ENCODE results near the gene TMEM232. TPM values are rescaled to one million over a fixed set of nuclear protein-coding genes. Genes with fewer than 3 reads are reported as not detected.

Gene TMEM232
- total RNA-seq, 4 donors from 2014 or later, result 0.82 TPM; not detected in 3

GRCh38 chr5:110476164-110476563, 250.3 kb downstream of the TMEM232 start:
- in situ Hi-C loops (cut with MboI; ENCODE audit: low sequenced_read_pairs in 4 of 4) (no loop called here), intact Hi-C loops (cut with DNase I; ENCODE audit: low total_unique reads) (no loop called here)
- H3K4me3 ChIP-seq, result no peak overlapping the region
- no peaks in the 10 kb centered on the region for H3K9me3 ChIP-seq
- no peaks in the 10 kb centered on the region for H3K36me3 ChIP-seq
- no peak for ATAC-seq
- no peaks in the 10 kb centered on the region for H3K27me3 ChIP-seq
- no peak overlapping the region for H3K27ac ChIP-seq
- H3K4me1 ChIP-seq, result no peaks in the 10 kb centered on the region
- no peak for TF ChIP-seq CTCF (IDR thresholded peaks at IDR 0.05 in 4 of 5, conservative IDR thresholded peaks at IDR 0.05 in 1 of 5)
- no peak for TF ChIP-seq POLR2A (IDR thresholded peaks at IDR 0.05)
- DNase-seq, result no peak

- no peaks in the 10 kb centered on the region for H3K36me3 ChIP-seq
- H3K27me3 ChIP-seq, result no peaks in the 10 kb centered on the region
- TF ChIP-seq CTCF (IDR thresholded peaks at IDR 0.05 in 4 of 5, conservative IDR thresholded peaks at IDR 0.05 in 1 of 5) (no peak), POLR2A (IDR thresholded peaks at IDR 0.05) (no peak)
- DNase-seq (no peak), ATAC-seq (no peak)
- no peak overlapping the region for H3K4me3 ChIP-seq
- intact Hi-C loops (cut with DNase I; ENCODE audit: low total_unique reads), result no loop called here
- no peak overlapping the region for H3K27ac ChIP-seq
- H3K9me3 ChIP-seq, result no peaks in the 10 kb centered on the region
- in situ Hi-C loops (cut with MboI; ENCODE audit: low sequenced_read_pairs in 4 of 4), result no loop called here
- no peaks in the 10 kb centered on the region for H3K4me1 ChIP-seq
These were observed 250.9 kb downstream of the TMEM232 start for GRCh38 chr5:110475529-110475928.

- ATAC-seq (no peak), DNase-seq (no peak)
- intact Hi-C loops (cut with DNase I; ENCODE audit: low total_unique reads), result no loop called here
- Histone ChIP-seq H3K4me3 (no peak overlapping the region), H3K27ac (no peak overlapping the region), H3K27me3 (no peaks in the 10 kb centered on the region), H3K36me3 (no peaks in the 10 kb centered on the region), H3K9me3 (no peaks in the 10 kb centered on the region), H3K4me1 (no peaks in the 10 kb centered on the region)
- TF ChIP-seq CTCF (IDR thresholded peaks at IDR 0.05 in 4 of 5, conservative IDR thresholded peaks at IDR 0.05 in 1 of 5), result no peak
- no peak for TF ChIP-seq POLR2A (IDR thresholded peaks at IDR 0.05)
- in situ Hi-C loops (cut with MboI; ENCODE audit: low sequenced_read_pairs in 4 of 4), result no loop called here
These were observed 257.0 kb downstream of the TMEM232 start for GRCh38 chr5:110469486-110469885.

- no peak overlapping the region for H3K4me3 ChIP-seq
- H3K4me1 ChIP-seq, result no peaks in the 10 kb centered on the region
- in situ Hi-C loops (cut with MboI; ENCODE audit: low sequenced_read_pairs in 4 of 4) (no loop called here), intact Hi-C loops (cut with DNase I; ENCODE audit: low total_unique reads) (no loop called here)
- TF ChIP-seq POLR2A (IDR thresholded peaks at IDR 0.05) (no peak), CTCF (IDR thresholded peaks at IDR 0.05 in 4 of 5, conservative IDR thresholded peaks at IDR 0.05 in 1 of 5) (no peak)
- no peak for DNase-seq
- no peak for ATAC-seq
- H3K36me3 ChIP-seq, result no peaks in the 10 kb centered on the region
- no peaks in the 10 kb centered on the region for H3K27me3 ChIP-seq
- H3K27ac ChIP-seq, result no peak overlapping the region
- H3K9me3 ChIP-seq, result no peaks in the 10 kb centered on the region
These were observed 263.4 kb downstream of the TMEM232 start for GRCh38 chr5:110463106-110463505.

GRCh38 chr5:110460837-110461236, 265.6 kb downstream of the TMEM232 start:
- no peaks in the 10 kb centered on the region for H3K4me1 ChIP-seq
- H3K4me3 ChIP-seq, result no peak overlapping the region
- in situ Hi-C loops (cut with MboI; ENCODE audit: low sequenced_read_pairs in 4 of 4), result no loop called here
- TF ChIP-seq CTCF (IDR thresholded peaks at IDR 0.05 in 4 of 5, conservative IDR thresholded peaks at IDR 0.05 in 1 of 5) (no peak), POLR2A (IDR thresholded peaks at IDR 0.05) (no peak)
- H3K9me3 ChIP-seq, result no peaks in the 10 kb centered on the region
- H3K27ac ChIP-seq, result no peak overlapping the region
- intact Hi-C loops (cut with DNase I; ENCODE audit: low total_unique reads), result no loop called here
- no peaks in the 10 kb centered on the region for H3K36me3 ChIP-seq
- ATAC-seq (no peak), DNase-seq (no peak)
- no peaks in the 10 kb centered on the region for H3K27me3 ChIP-seq
